Measurements from ENCODE around the gene KLHL29. TPM values are rescaled to one million over a fixed set of nuclear protein-coding genes. Genes with fewer than 3 reads are reported as not detected.

Gene KLHL29
- total and polyA plus RNA-seq, 8 donors = 0.91 to 6.6 (median 2.6) TPM

DNA sequence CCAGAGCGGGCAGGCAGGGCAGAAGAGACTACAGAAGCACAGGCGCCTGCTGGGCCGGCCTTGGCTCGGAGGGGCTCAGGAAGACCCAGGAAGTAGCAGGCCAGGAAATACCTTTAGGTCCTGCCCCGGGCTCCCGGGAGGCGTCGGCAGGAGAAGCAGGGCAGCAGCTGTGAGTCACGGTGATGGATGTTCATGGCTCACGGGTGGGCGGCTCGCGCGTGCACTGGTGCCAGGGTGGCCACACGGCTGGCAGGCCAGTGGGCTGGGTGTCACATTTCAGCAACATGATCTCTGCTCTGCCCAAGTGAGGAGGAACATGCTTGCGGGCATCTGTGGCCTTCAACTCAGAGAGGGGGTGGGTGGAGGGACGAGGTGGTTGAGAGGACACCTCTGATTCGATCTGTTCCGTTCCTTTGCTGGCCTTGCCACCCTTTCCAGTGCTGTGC, 139.3 kb downstream of the KLHL29 start:
- peak overlapping the region; percentile 6 to 77 (median 40) for H3K27ac ChIP-seq
- FAIRE-seq = no peak

DNA sequence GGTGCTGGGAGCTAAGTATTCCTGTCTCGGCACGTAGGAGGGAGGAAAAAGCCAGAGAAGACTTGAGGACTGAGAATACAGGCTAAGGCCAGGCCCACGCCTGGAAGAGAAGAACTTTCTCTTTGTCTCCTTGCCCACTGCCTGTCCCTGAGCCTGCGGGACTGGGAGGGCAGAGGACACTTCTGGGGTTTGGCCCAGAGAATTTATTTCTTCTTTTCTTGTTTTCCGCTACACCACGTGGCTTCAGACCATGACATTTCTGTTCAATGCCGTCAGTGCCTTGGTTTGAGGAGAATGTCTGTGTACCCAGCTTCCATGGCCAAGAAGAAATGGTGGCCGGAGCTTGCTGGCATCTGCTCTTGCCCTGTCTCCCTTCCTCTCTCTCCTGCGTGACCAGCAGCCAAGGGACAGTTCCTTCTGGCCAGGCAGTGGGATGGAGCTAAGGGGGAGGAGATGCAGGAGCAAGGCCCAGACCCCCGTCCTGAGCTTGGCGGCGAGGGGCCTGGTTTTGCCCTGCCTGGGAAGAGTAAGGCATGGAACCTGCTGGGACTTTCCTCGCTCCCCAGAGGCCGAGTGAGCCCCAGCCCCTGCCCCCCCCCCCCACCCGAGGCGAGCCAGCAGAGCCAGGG, 140.3 kb downstream of the KLHL29 start:
- H3K27ac ChIP-seq = peak overlapping the region in 2 of 4 donors; percentile 55 to 77
- TF ChIP-seq, protein P1, sequence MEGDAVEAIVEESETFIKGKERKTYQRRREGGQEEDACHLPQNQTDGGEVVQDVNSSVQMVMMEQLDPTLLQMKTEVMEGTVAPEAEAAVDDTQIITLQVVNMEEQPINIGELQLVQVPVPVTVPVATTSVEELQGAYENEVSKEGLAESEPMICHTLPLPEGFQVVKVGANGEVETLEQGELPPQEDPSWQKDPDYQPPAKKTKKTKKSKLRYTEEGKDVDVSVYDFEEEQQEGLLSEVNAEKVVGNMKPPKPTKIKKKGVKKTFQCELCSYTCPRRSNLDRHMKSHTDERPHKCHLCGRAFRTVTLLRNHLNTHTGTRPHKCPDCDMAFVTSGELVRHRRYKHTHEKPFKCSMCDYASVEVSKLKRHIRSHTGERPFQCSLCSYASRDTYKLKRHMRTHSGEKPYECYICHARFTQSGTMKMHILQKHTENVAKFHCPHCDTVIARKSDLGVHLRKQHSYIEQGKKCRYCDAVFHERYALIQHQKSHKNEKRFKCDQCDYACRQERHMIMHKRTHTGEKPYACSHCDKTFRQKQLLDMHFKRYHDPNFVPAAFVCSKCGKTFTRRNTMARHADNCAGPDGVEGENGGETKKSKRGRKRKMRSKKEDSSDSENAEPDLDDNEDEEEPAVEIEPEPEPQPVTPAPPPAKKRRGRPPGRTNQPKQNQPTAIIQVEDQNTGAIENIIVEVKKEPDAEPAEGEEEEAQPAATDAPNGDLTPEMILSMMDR (IDR thresholded peaks at IDR 0.05) = no peak
- FAIRE-seq (no peak), DNase-seq (no peak), ATAC-seq (no peak)
- H3K4me3 ChIP-seq = no peak overlapping the region
- H3K4me1 ChIP-seq = no peaks in the 10 kb centered on the region
- H3K27me3 ChIP-seq = no peaks in the 10 kb centered on the region
- no peaks in the 10 kb centered on the region for H3K9me3 ChIP-seq
- no peaks in the 10 kb centered on the region for H3K36me3 ChIP-seq
- WGBS, 2 donors = 87 to 92% methylated on average over 16 of the region's 16 CpGs
- intact Hi-C loops (cut with DNase I) = no loop called here

More for the DNA sequence above, 139.3 kb downstream of the KLHL29 start:
- WGBS, 2 donors = 62 to 63% methylated on average over 19 of the region's 19 CpGs
- Histone ChIP-seq H3K36me3 (no peaks in the 10 kb centered on the region), H3K4me3 (no peak overlapping the region), H3K4me1 (no peaks in the 10 kb centered on the region), H3K27me3 (no peaks in the 10 kb centered on the region), H3K9me3 (no peaks in the 10 kb centered on the region)
- intact Hi-C loops (cut with DNase I) = no loop called here
- TF ChIP-seq, protein P1 (IDR thresholded peaks at IDR 0.05) = no peak
- DNase-seq = peak in 2 of 6 donors; percentile 16 to 34
- ATAC-seq = peak; percentile 54 to 68 (median 64)

DNA sequence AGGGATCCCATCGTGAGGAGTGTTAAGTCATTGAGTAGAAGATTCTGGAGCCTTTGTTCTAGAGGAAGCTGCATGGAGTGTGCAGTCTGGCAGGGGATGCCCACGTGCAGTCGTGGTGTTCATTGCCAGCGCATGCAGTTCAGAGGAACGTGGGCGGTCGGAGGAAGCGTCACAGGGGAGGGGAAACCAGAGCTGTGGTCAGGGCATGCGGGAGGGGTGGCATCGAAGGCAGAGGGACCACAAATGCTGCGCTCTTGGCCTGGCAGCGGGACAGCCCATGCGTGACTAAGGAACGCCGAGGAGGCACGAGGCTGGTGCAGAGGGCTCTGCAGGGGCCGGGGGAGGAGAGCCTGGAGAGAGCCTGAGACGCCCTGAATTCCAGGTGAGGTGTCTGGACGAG, 141.1 kb downstream of the KLHL29 start:
- no peak for ATAC-seq
- intact Hi-C loops (cut with DNase I) = no loop called here
- TF ChIP-seq, protein P1 (IDR thresholded peaks at IDR 0.05) = no peak
- no peaks in the 10 kb centered on the region for H3K27me3 ChIP-seq
- 78 to 83% methylated on average over 19 of the region's 19 CpGs for WGBS, 2 donors
- no peak for DNase-seq
- no peak overlapping the region for H3K27ac ChIP-seq
- H3K9me3 ChIP-seq = no peaks in the 10 kb centered on the region
- no peak overlapping the region for H3K4me3 ChIP-seq
- no peaks in the 10 kb centered on the region for H3K4me1 ChIP-seq
- no peaks in the 10 kb centered on the region for H3K36me3 ChIP-seq
- FAIRE-seq = no peak

DNA sequence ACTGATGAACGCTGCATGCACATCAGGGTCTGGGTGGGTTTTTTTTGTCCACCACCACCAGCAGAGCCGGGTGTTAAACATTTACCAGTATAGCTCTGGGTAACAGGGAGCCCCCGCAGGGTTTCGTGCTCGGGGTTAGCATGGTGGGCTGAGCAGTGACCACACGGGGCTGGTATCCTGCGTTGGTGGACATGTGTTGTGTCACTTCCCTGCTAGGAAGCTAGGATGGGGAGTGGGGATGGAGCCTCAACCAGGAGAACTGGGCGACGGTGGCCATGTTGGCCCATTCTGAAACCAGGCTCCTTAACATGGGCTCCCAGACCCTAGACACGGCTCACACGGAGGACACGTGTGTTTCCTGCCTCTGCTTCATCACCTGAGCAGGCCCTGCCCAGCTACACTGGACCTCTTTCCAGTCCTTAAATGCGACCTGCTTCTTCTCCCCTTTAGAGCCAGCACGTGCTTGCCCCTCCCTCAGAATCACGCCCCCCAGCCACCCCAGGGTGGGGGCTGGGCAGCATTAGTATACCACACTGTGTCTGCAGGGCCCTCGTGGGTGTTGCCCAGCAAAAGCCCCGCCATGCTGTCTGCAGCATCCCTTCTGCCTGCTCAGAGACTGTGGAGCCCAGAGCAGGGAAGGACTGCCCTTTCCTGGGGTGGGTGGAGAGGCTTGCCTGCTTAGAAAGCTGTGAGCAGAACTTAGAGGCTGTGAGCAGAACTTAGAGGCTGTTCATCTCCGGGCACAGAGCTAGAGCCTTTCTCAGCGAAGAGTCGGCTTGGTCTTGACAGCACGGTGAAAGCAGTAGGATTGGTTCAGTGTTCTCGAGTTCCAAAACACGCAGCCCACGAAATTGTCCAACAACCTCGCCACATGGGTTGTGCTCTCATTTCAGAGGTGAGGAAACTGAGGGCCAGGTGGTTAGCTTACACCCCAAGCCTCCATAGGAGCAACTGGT, 142.1 kb downstream of the KLHL29 start:
- WGBS, 2 donors = 71 to 85% methylated on average over 25 of the region's 25 CpGs
- TF ChIP-seq, protein P1 (IDR thresholded peaks at IDR 0.05) = no peak
- no peaks in the 10 kb centered on the region for H3K36me3 ChIP-seq
- no peaks in the 10 kb centered on the region for H3K27me3 ChIP-seq
- ATAC-seq (no peak), DNase-seq (no peak), FAIRE-seq (no peak)
- H3K4me3 ChIP-seq = no peak overlapping the region
- H3K9me3 ChIP-seq = no peaks in the 10 kb centered on the region
- intact Hi-C loops (cut with DNase I) = no loop called here
- no peak overlapping the region for H3K27ac ChIP-seq
- no peaks in the 10 kb centered on the region for H3K4me1 ChIP-seq

Data from pancreas (tissue), 10 donors.